WTC11 (cell line): ENCODE measurements around the gene KCNJ4.

Source experiments
- ATF2 ChIP-seq: sonication (generic); formaldehyde crosslinking; IDR thresholded peaks from 2 replicates; pipeline ENCODE4 v1.8.1; 2022; ENCODE audit warnings: low read depth, missing genetic modification reagents, borderline replicate concordance
- CREB1 ChIP-seq: sonication (generic); formaldehyde crosslinking; IDR thresholded peaks from 2 replicates; pipeline ENCODE4 v1.8.0; 2023; ENCODE audit warnings: mild to moderate bottlenecking, missing genetic modification reagents
- CTCF ChIP-seq: fragments of 200-600 bp; IDR thresholded peaks from 2 replicates; pipeline ENCODE4 v1.8.0; 2022; ENCODE audit warnings: antibody characterized with exemption
- E2F4 ChIP-seq: sonication (generic); formaldehyde crosslinking; IDR thresholded peaks from 2 replicates; pipeline ENCODE4 v1.8.1; 2022; ENCODE audit warnings: low read depth, mild to moderate bottlenecking, moderate library complexity, missing genetic modification reagents, borderline replicate concordance
- FOXP1 ChIP-seq: sonication (generic); formaldehyde crosslinking; IDR thresholded peaks from 2 replicates; pipeline ENCODE4 v1.8.0; 2022; ENCODE audit warnings: missing genetic modification reagents, mild to moderate bottlenecking, moderate library complexity, borderline replicate concordance
- MLX ChIP-seq: sonication (generic); formaldehyde crosslinking; IDR thresholded peaks from 2 replicates; pipeline ENCODE4 v1.8.1; 2023; ENCODE audit warnings: mild to moderate bottlenecking, missing genetic modification reagents, moderate library complexity
- RELA ChIP-seq: sonication (generic); formaldehyde crosslinking; IDR thresholded peaks from 2 replicates; pipeline ENCODE4 v1.8.1; 2022; ENCODE audit warnings: missing genetic modification reagents, mild to moderate bottlenecking, borderline replicate concordance
- STAT6 ChIP-seq: sonication (generic); formaldehyde crosslinking; conservative IDR thresholded peaks from 2 replicates; pipeline ENCODE4 v1.8.1; 2023; ENCODE audit warnings: mild to moderate bottlenecking, low read depth, missing genetic modification reagents, moderate library complexity
- USF1 ChIP-seq: sonication (generic); formaldehyde crosslinking; IDR thresholded peaks from 2 replicates; pipeline ENCODE4 v1.8.0; 2022; ENCODE audit warnings: mild to moderate bottlenecking, missing genetic modification reagents
- ZMAT4 ChIP-seq: fragments of 250-450 bp; sonication (Bioruptor Pico); IDR thresholded peaks from 2 replicates; pipeline ENCODE4 v1.9.0; 2021; ENCODE audit warnings: mild to moderate bottlenecking
- TF ChIP-seq, protein P1 (sequence below): sonication (generic); formaldehyde crosslinking; IDR thresholded peaks from 2 replicates; pipeline ENCODE4 v1.8.1; 2023; ENCODE audit warnings: mild to moderate bottlenecking, missing genetic modification reagents
- TF ChIP-seq, protein P2 (sequence below): sonication (generic); formaldehyde crosslinking; IDR thresholded peaks from 2 replicates; pipeline ENCODE4 v1.8.1; 2023; ENCODE audit warnings: mild to moderate bottlenecking, missing genetic modification reagents, moderate library complexity
- TF ChIP-seq, protein P3 (sequence below): sonication (generic); formaldehyde crosslinking; conservative IDR thresholded peaks from 2 replicates; pipeline ENCODE4 v1.8.1; 2022; ENCODE audit warnings: mild to moderate bottlenecking, missing genetic modification reagents

- TF ChIP-seq, protein P1, sequence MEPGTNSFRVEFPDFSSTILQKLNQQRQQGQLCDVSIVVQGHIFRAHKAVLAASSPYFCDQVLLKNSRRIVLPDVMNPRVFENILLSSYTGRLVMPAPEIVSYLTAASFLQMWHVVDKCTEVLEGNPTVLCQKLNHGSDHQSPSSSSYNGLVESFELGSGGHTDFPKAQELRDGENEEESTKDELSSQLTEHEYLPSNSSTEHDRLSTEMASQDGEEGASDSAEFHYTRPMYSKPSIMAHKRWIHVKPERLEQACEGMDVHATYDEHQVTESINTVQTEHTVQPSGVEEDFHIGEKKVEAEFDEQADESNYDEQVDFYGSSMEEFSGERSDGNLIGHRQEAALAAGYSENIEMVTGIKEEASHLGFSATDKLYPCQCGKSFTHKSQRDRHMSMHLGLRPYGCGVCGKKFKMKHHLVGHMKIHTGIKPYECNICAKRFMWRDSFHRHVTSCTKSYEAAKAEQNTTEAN (CRISPR knock-in tag): no peak
- TF ChIP-seq CTCF (no peak), ZMAT4 (CRISPR knock-in tag) (no peak), MLX (CRISPR knock-in tag) (no peak), STAT6 (CRISPR knock-in tag) (no peak), E2F4 (CRISPR knock-in tag) (no peak), ATF2 (CRISPR knock-in tag) (no peak), CREB1 (CRISPR knock-in tag) (no peak), FOXP1 (CRISPR knock-in tag) (no peak), RELA (CRISPR knock-in tag) (no peak), USF1 (CRISPR knock-in tag) (no peak)
- TF ChIP-seq, protein P2, sequence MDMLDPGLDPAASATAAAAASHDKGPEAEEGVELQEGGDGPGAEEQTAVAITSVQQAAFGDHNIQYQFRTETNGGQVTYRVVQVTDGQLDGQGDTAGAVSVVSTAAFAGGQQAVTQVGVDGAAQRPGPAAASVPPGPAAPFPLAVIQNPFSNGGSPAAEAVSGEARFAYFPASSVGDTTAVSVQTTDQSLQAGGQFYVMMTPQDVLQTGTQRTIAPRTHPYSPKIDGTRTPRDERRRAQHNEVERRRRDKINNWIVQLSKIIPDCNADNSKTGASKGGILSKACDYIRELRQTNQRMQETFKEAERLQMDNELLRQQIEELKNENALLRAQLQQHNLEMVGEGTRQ: no peak
- TF ChIP-seq, protein P3, sequence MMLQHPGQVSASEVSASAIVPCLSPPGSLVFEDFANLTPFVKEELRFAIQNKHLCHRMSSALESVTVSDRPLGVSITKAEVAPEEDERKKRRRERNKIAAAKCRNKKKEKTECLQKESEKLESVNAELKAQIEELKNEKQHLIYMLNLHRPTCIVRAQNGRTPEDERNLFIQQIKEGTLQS (CRISPR knock-in tag): no peak
Observed at GRCh38 chr22:38426628-38427027, 28.4 kb downstream of the KCNJ4 start.
